MCF 10A (cell line): ENCODE measurements around the gene PKD2. TPM values are rescaled to one million over a fixed set of nuclear protein-coding genes. Genes with fewer than 3 reads are reported as not detected.
"Not testable (repeated sequence)": the region's sequence is repeated elsewhere in the genome, so short reads cannot be mapped to it uniquely, and the experiment has no call there.

ENCODE experiments used
- BruUV-seq: library from RNA; stranded (reverse); fragments of 400-500 nt; replicated peaks from 2 replicates; lab custom pipeline; 2021; lab: Mats Ljungman, UMichigan
- CTCF ChIA-PET: fragments of 300-600 bp; sonication (Branson Sonifier 250); formaldehyde crosslinking; extraction: SDS; loops from one replicate; lab custom pipeline; 2021; ENCODE audit warnings: antibody characterized with exemption, inconsistent platforms; lab: Yijun Ruan, JAX
- POLR2A ChIA-PET: fragments of 300-600, 350-650 bp; sonication (Branson Sonifier 250); formaldehyde crosslinking; extraction: SDS; loops from one replicate; lab custom pipeline; 2020; ENCODE audit warnings: antibody characterized with exemption, inconsistent platforms; lab: Yijun Ruan, JAX
- DNase-seq: peaks from one replicate; pipeline ENCODE4 v3.0.0-alpha.2; 2018; ENCODE audit not compliant: unreplicated experiment
- H3K27ac Mint-ChIP-seq: one replicate; pipeline ENCODE4 v1.8.0; 2022; ENCODE audit warnings: mild to moderate bottlenecking, low read depth, mixed read lengths; ENCODE audit not compliant: unreplicated experiment
- H3K27me3 Mint-ChIP-seq: one replicate; pipeline ENCODE4 v1.8.0; 2022; ENCODE audit warnings: mixed read lengths; ENCODE audit not compliant: insufficient read depth, unreplicated experiment
- H3K36me3 Mint-ChIP-seq: one replicate; pipeline ENCODE4 v1.8.0; 2022; ENCODE audit warnings: mild to moderate bottlenecking, moderate library complexity, mixed read lengths; ENCODE audit not compliant: insufficient read depth, unreplicated experiment
- H3K4me1 Mint-ChIP-seq: one replicate; pipeline ENCODE4 v1.8.0; 2022; ENCODE audit warnings: mixed read lengths; ENCODE audit not compliant: insufficient read depth, unreplicated experiment
- H3K4me3 Mint-ChIP-seq: one replicate; pipeline ENCODE4 v1.8.0; 2022; ENCODE audit warnings: mild to moderate bottlenecking, moderate library complexity, mixed read lengths; ENCODE audit not compliant: unreplicated experiment
- H3K9me3 Mint-ChIP-seq: one replicate; pipeline ENCODE4 v1.8.0; 2022; ENCODE audit warnings: mixed read lengths; ENCODE audit not compliant: unreplicated experiment
- CTCF ChIP-seq: fragments of 200-600 bp; IDR thresholded peaks from one replicate; pipeline ENCODE4 v1.8.0; 2022; ENCODE audit warnings: antibody characterized with exemption, mild to moderate bottlenecking; ENCODE audit not compliant: unreplicated experiment
- intact Hi-C: fragments of 100-400 bp; cut with micrococcal nuclease; formaldehyde crosslinking; loops from 2 replicates; pipeline ENCODE4 v1.14.1; 2022
- total RNA-seq: library from RNA; stranded (reverse); gene quantifications from 2 replicates; pipeline ENCODE4 v1.2.3, GENCODE V29; 2022

The PKD2 gene
- total RNA-seq, 1 experiment from 2014 or later: 29.5 TPM

GRCh38 chr4:88115587-88115986 is 108.2 kb downstream of the PKD2 start:
- no peaks in the 10 kb centered on the region for H3K36me3 Mint-ChIP-seq
- no peaks in the 10 kb centered on the region for H3K27me3 Mint-ChIP-seq
- no peak for TF ChIP-seq CTCF
- DNase-seq: no peak
- no TSS peak for BruUV-seq
- H3K9me3 Mint-ChIP-seq: peaks cover 14% of the 10 kb centered on the region
- CTCF ChIA-PET: no interaction called here
- intact Hi-C loops: no loop called here
- H3K4me3 Mint-ChIP-seq: no peak overlapping the region
- POLR2A ChIA-PET: no interaction called here
- H3K4me1 Mint-ChIP-seq: no peaks in the 10 kb centered on the region
- no peak overlapping the region for H3K27ac Mint-ChIP-seq

- no peak for DNase-seq
- H3K27me3 Mint-ChIP-seq: no peaks in the 10 kb centered on the region
- H3K9me3 Mint-ChIP-seq: peaks cover 32% of the 10 kb centered on the region
- ChIA-PET POLR2A (interaction anchor here (0.7 kb wide), 1 partner anchor 14 kb away, joined by 3 read pairs; no protein-coding TSS in a partner anchor), CTCF (interaction anchor here (0.7 kb wide), 1 partner anchor 97 kb away, joined by 3 read pairs; no protein-coding TSS in a partner anchor)
- no peak overlapping the region for H3K27ac Mint-ChIP-seq
- H3K36me3 Mint-ChIP-seq: no peaks in the 10 kb centered on the region
- no peaks in the 10 kb centered on the region for H3K4me1 Mint-ChIP-seq
- intact Hi-C loops: no loop called here
- no peak for TF ChIP-seq CTCF
- no peak overlapping the region for H3K4me3 Mint-ChIP-seq
- no TSS peak for BruUV-seq
Measured at GRCh38 chr4:88119943-88120342, 112.5 kb downstream of the PKD2 start.

GRCh38 chr4:88122260-88122659 is 114.8 kb downstream of the PKD2 start:
- POLR2A ChIA-PET: interaction anchor here (1.4 kb wide), 1 partner anchor 10 kb away, joined by 6 read pairs; no protein-coding TSS in a partner anchor
- H3K36me3 Mint-ChIP-seq, H3K27ac Mint-ChIP-seq, CTCF ChIA-PET, BruUV-seq, intact Hi-C loops, H3K27me3 Mint-ChIP-seq, H3K4me3 Mint-ChIP-seq, DNase-seq, H3K4me1 Mint-ChIP-seq: not testable (repeated sequence)
- H3K9me3 Mint-ChIP-seq: peaks cover 32% of the 10 kb centered on the region

Other genes starting within 250 kb of the PKD2 start
- not detected in 2 replicates for gene IBSP, start 208.1 kb upstream of the PKD2 start, total RNA-seq
- not detected in 2 replicates for gene MEPE, start 174.7 kb upstream of the PKD2 start, total RNA-seq
- gene SPP1, start 31.9 kb upstream of the PKD2 start, total RNA-seq: not detected in 2 replicates
- gene ABCG2, start 151.0 kb downstream of the PKD2 start, total RNA-seq: 0.07 and 0.12 TPM in 2 replicates